PC-9 (cell line): ENCODE measurements around the gene HEPHL1.

ENCODE experiments used
- CTCF ChIP-seq: fragments of 200-600 bp; sonication (generic); conservative IDR thresholded peaks from 2 replicates; pipeline ENCODE4 v1.6.1; 2017; ENCODE audit warnings: mixed run types, antibody characterized with exemption, mild to moderate bottlenecking, moderate library complexity
- EZH2 ChIP-seq: fragments of 200-600 bp; sonication (generic); IDR thresholded peaks from 2 replicates; pipeline ENCODE4 v1.8.0; 2017; ENCODE audit warnings: antibody characterized with exemption, low read depth

- TF ChIP-seq CTCF: no peak
- TF ChIP-seq EZH2: no peak
Measured at GRCh38 chr11:94025690-94026394, 4.7 kb downstream of the HEPHL1 start.
